Testis (tissue), 3 donors: ENCODE measurements around the gene CACNG6. TPM values are rescaled to one million over a fixed set of nuclear protein-coding genes. Genes with fewer than 3 reads are reported as not detected.
A peak's percentile ranks its signal among the peaks of the same experiment; 100 is the strongest.

Experiments used
- DNase-seq: peaks from one replicate; pipeline ENCODE4 v3.0.0-alpha.2; 2019
- H3K27ac ChIP-seq, 2 donors: fragments of 200-600 bp; sonication (generic); one replicate each; pipeline ENCODE4 v1.5.1; 2019
- H3K27me3 ChIP-seq: fragments of 200-600 bp; sonication (generic); one replicate; pipeline ENCODE4 v1.5.1; 2019
- H3K36me3 ChIP-seq: fragments of 200-600 bp; sonication (generic); one replicate; pipeline ENCODE4 v1.5.1; 2017; ENCODE audit warnings: low read depth; ENCODE audit errors: missing control alignments
- H3K4me1 ChIP-seq: fragments of 200-600 bp; sonication (generic); one replicate; pipeline ENCODE4 v1.5.1; 2019
- H3K4me3 ChIP-seq, 2 donors: fragments of 200-600 bp; sonication (generic); one replicate each; pipeline ENCODE4 v1.5.1; 2017 to 2019
- H3K9me3 ChIP-seq: fragments of 200-600 bp; sonication (generic); one replicate; pipeline ENCODE4 v1.5.1; 2017
- POLR2A ChIP-seq: fragments of 450-650 bp; IDR thresholded peaks from one replicate; pipeline ENCODE4 v1.6.1; 2017; ENCODE audit warnings: antibody characterized with exemption, mild to moderate bottlenecking, moderate library complexity
- WGBS, 2 donors: methylation state at CpG; one replicate each; pipeline ENCODE4 v1.1.5; 2018; 5-methylcytosine and 5-hydroxymethylcytosine counted together
- intact Hi-C: fragments of 100-400 bp; cut with DNase I; formaldehyde crosslinking; loops from one replicate; pipeline ENCODE4 v1.15.1; 2023; ENCODE audit warnings: low total_unique reads
- polyA plus RNA-seq: library from polyadenylated mRNA; stranded (reverse); fragments of 350-450 nt; fragmentation: Illumina TruSeq; extraction: RNeasy Lipid Tissue Mini Kit (QIAGEN cat#74804); gene quantifications from one replicate; pipeline ENCODE4 v1.2.3, GENCODE V29; 2014; ENCODE audit warnings: low read depth, low replicate concordance; ENCODE audit not compliant: insufficient read depth
- total RNA-seq, 2 donors: library from RNA; depleted of rRNA; stranded (reverse); fragments of >200 nt; gene quantifications; one replicate each; pipeline ENCODE4 v1.2.3, GENCODE V29; 2016
- TF ChIP-seq, protein P1 (sequence below), 3 experiments: fragments of 450-650 bp in 2 of 3; fragments of 200-600 bp in 1 of 3; sonication (generic) in 1 of 3; IDR thresholded peaks; one replicate each; pipeline ENCODE4 v1.5.1; 2016 to 2019; ENCODE audit warnings: antibody characterized with exemption in 3 of 3, mild to moderate bottlenecking in 2 of 3, moderate library complexity in 1 of 3

Gene CACNG6
- total and polyA plus RNA-seq, 3 donors from 2014 or later: 2.1 to 5.5 (median 5.3) TPM

DNA sequence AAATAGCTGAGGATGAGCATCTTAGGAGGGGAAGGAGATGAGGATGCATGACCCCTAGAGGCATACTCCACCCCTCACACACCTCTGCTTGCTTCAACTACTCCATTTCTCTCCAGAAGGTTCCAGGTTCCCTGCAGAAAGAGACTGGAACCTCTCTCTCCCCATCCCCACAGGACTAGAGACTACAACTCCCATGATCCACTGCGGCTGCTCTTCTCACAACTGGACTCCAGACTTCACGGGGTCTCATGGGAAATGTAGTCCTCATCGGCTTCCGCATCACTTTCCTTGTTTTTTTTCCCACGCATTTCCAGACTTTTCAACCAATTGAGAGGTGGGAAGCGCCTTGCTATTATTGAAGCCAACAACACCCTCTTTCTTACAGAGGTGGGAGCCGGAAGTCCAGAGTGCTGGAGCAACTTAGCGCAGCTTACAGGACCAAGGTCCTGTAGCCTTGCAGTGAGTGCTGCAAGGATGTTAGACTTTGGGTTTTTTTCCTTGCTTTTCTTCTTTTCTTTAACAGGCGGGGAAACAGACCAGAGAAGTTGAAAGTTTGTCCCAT lies 13.9 kb upstream of the CACNG6 start:
- Histone ChIP-seq H3K4me1 (no peaks in the 10 kb centered on the region), H3K36me3 (no peaks in the 10 kb centered on the region), H3K27me3 (no peaks in the 10 kb centered on the region), H3K4me3 (peak overlapping the region; percentile 22 to 43), H3K9me3 (no peaks in the 10 kb centered on the region), H3K27ac (no peak overlapping the region)
- TF ChIP-seq, protein P1, sequence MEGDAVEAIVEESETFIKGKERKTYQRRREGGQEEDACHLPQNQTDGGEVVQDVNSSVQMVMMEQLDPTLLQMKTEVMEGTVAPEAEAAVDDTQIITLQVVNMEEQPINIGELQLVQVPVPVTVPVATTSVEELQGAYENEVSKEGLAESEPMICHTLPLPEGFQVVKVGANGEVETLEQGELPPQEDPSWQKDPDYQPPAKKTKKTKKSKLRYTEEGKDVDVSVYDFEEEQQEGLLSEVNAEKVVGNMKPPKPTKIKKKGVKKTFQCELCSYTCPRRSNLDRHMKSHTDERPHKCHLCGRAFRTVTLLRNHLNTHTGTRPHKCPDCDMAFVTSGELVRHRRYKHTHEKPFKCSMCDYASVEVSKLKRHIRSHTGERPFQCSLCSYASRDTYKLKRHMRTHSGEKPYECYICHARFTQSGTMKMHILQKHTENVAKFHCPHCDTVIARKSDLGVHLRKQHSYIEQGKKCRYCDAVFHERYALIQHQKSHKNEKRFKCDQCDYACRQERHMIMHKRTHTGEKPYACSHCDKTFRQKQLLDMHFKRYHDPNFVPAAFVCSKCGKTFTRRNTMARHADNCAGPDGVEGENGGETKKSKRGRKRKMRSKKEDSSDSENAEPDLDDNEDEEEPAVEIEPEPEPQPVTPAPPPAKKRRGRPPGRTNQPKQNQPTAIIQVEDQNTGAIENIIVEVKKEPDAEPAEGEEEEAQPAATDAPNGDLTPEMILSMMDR (IDR thresholded peaks at IDR 0.05): no peak
- no peak for TF ChIP-seq POLR2A
- intact Hi-C loops: no loop called here
- 2 to 4% methylated on average over 9 of the region's 9 CpGs for WGBS, 2 donors
- DNase-seq: peak; percentile 94

DNA sequence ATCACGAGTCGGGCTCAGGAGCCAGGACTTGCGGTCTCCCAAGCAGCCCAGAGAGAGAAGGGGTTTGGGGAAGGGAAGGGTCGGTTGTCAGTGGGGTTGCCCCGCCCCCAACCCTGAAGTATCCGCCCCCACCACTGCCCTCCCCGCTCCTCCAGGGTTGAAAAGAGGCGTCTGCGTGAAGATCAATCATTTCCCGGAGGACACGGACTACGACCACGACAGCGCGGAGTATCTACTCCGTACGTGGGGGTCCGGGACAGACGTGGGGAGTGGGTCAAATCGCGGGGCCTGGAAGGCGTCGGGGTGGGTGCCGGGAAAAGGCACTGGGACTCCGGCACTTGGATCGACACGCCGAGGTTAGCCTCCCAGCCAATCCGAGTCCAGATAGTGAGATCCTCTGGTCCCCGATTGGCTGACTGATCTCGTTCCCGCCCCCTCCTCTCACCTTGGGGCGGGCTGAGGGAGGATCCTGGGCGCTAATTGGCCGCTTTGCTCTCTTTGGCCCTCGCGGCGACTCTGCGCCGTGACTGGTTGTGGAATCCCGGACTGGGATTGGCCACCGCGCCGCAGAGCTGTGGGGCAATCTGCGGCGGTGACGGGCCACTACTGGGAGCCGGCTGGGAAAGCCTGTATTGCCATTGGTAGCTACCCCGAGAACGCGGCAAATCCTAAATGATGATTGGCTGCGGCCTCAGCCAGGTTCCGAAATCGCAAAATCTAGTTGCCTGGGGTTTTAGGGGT lies 13.3 kb upstream of the CACNG6 start:
- no peaks in the 10 kb centered on the region for H3K27me3 ChIP-seq
- no peak overlapping the region for H3K27ac ChIP-seq
- no peaks in the 10 kb centered on the region for H3K4me1 ChIP-seq
- no peaks in the 10 kb centered on the region for H3K9me3 ChIP-seq
- TF ChIP-seq POLR2A: no peak
- intact Hi-C loops: no loop called here
- 3 to 5% methylated on average over 21 to 52 of the region's 54 CpGs for WGBS, 2 donors
- DNase-seq: peak; percentile 95
- H3K4me3 ChIP-seq: peak overlapping the region; percentile 22 to 43
- no peaks in the 10 kb centered on the region for H3K36me3 ChIP-seq

DNA sequence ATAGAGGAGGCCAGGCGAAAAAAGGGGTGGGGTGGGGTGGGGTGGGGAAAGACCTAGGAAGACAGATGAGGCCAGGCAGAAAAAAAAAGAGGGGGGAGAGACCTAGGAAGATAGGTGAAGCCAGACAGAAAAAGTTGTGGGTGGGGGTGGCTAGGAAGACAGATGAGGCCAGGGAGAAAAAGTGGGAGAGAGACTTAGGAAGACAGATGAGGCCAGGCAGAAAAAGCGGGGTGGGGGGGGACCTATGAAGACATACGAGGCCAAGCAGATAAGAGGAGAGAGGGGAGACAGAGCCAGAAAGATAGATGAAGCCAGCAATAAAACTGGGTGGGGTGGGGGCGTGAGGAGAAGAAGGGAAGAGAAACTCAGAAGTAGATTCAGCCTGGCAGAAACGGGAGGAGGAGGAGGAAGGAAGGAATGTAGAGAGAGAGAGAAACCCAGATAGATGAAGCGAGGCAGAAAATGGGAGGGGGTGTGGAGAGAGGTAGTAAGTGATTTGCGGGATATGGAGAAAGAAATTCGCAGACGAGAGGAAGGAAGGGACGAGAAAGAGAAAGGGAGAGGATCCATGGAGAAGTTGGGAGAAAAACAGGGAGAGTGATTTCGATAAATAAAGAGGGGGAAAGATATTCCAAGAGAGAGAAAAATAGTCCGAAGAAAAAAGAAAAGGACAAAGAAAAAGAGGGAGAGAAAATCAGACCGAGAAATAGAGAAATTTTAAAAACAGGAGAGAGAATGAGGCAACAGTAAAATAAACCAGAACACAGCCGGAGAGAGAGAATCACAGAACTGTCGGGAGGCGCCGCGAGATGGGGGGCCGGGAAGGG lies 12.2 kb upstream of the CACNG6 start:
- intact Hi-C loops: no loop called here
- Histone ChIP-seq H3K27me3 (no peaks in the 10 kb centered on the region), H3K9me3 (no peaks in the 10 kb centered on the region), H3K4me1 (no peaks in the 10 kb centered on the region), H3K27ac (no peak overlapping the region), H3K4me3 (peak overlapping the region in 1 of 2 donors; percentile 43), H3K36me3 (no peaks in the 10 kb centered on the region)
- no peak for TF ChIP-seq POLR2A
- TF ChIP-seq, protein P1 (IDR thresholded peaks at IDR 0.05): no peak
- no peak for DNase-seq
- 1 to 2% methylated on average over 19 of the region's 19 CpGs for WGBS, 2 donors

GRCh38 chr19:53980539-53981375 lies 10.7 kb upstream of the CACNG6 start:
- peak overlapping the region; percentile 15 to 20 for H3K4me3 ChIP-seq
- TF ChIP-seq, protein P1 (IDR thresholded peaks at IDR 0.05): no peak
- no peak for TF ChIP-seq POLR2A
- intact Hi-C loops: no loop called here
- no peaks in the 10 kb centered on the region for H3K36me3 ChIP-seq
- H3K9me3 ChIP-seq: no peaks in the 10 kb centered on the region
- H3K27me3 ChIP-seq: no peaks in the 10 kb centered on the region
- peak; percentile 40 for DNase-seq
- no peaks in the 10 kb centered on the region for H3K4me1 ChIP-seq
- 15 to 16% methylated on average over 20 of the region's 20 CpGs for WGBS, 2 donors
- H3K27ac ChIP-seq: no peak overlapping the region
